Measurements from ENCODE around the gene MNT.

MNT gene

GRCh38 chr17:2395258-2396181 lies 5.3 kb downstream of the MNT start:
- DNase-seq (ENCODE audit: low read depth), result no peak

- no peak for DNase-seq (ENCODE audit: low read depth)
Measured at GRCh38 chr17:2394775-2395201, 6.1 kb downstream of the MNT start.

GRCh38 chr17:2393954-2394749 lies 6.7 kb downstream of the MNT start:
- DNase-seq (ENCODE audit: low read depth), result no peak

GRCh38 chr17:2393174-2393953 lies 7.5 kb downstream of the MNT start:
- no peak for DNase-seq (ENCODE audit: low read depth)

GRCh38 chr17:2392252-2393173 lies 8.3 kb downstream of the MNT start:
- no peak for DNase-seq (ENCODE audit: low read depth)

GRCh38 chr17:2391597-2392251 lies 9.1 kb downstream of the MNT start:
- DNase-seq (ENCODE audit: low read depth), result no peak

GRCh38 chr17:2390199-2390836 lies 10.5 kb downstream of the MNT start:
- no peak for DNase-seq (ENCODE audit: low read depth)

GRCh38 chr17:2388683-2389055 lies 12.2 kb downstream of the MNT start:
- DNase-seq (ENCODE audit: low read depth), result no peak

GRCh38 chr17:2388020-2388682 lies 12.7 kb downstream of the MNT start:
- DNase-seq (ENCODE audit: low read depth), result no peak

- DNase-seq (ENCODE audit: low read depth), result no peak
Measured at GRCh38 chr17:2387086-2388019, 13.5 kb downstream of the MNT start.

GRCh38 chr17:2386400-2387085 lies 14.3 kb downstream of the MNT start:
- DNase-seq (ENCODE audit: low read depth), result no peak

GRCh38 chr17:2385240-2386210 lies 15.3 kb downstream of the MNT start:
- DNase-seq (ENCODE audit: low read depth), result no peak

- no peak for DNase-seq (ENCODE audit: low read depth)
Measured at GRCh38 chr17:2384439-2385127, 16.3 kb downstream of the MNT start.

- DNase-seq (ENCODE audit: low read depth), result no peak
Measured at GRCh38 chr17:2383628-2384167, 17.2 kb downstream of the MNT start.

- no peak for DNase-seq (ENCODE audit: low read depth)
Measured at GRCh38 chr17:2380950-2381649, 19.8 kb downstream of the MNT start.

All from HS-27A (cell line).